A204.1 (cell line): ENCODE data around the gene IL9.
"Not testable (repeated sequence)": the region's sequence is repeated elsewhere in the genome, so short reads cannot be mapped to it uniquely, and the experiment has no call there.

ENCODE experiments used
- FAIRE-seq: peaks from 2 replicates; lab custom pipeline; 2012; peaks lifted over from hg19 to GRCh38; lab: Jason Lieb, UNC

The IL9 gene

DNA sequence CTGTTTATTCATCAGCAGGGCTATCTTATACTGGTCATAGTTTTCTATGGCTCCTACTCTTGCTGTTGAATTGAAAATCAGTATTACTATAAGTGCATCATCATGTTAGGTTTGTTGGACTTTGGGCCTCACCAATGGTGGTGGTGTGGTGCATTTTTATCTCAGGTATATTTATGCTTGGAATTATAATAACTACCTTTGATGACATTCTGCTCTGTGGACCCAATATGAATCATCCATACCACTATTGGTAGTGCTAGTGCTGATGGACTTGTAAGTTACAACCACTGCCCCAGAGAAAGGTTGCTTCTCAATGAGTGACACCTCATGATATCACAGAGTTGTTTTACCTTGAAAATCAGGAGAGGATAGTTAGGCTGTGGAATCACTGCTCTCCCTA lies 28.0 kb downstream of the IL9 start:
- no peak for FAIRE-seq

DNA sequence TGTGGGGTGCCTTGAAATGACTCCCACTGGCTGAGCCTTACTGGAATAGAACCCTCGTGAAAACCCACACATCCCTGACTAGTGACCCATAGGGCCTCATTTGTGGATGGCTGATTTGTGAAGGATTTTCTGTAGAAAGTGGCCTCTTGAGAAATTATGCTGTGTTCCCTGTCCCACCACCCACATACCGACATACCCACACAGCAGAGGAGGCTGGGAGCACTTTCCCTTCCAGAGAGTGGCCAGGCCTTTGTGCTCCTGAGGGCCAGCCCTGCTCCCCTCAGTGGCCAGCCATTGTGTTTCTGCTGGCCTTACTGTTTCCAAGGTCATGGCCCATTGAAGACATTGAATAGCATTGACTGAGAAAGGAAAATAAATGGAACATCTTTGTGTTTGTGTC lies 29.6 kb downstream of the IL9 start:
- FAIRE-seq, result no peak

DNA sequence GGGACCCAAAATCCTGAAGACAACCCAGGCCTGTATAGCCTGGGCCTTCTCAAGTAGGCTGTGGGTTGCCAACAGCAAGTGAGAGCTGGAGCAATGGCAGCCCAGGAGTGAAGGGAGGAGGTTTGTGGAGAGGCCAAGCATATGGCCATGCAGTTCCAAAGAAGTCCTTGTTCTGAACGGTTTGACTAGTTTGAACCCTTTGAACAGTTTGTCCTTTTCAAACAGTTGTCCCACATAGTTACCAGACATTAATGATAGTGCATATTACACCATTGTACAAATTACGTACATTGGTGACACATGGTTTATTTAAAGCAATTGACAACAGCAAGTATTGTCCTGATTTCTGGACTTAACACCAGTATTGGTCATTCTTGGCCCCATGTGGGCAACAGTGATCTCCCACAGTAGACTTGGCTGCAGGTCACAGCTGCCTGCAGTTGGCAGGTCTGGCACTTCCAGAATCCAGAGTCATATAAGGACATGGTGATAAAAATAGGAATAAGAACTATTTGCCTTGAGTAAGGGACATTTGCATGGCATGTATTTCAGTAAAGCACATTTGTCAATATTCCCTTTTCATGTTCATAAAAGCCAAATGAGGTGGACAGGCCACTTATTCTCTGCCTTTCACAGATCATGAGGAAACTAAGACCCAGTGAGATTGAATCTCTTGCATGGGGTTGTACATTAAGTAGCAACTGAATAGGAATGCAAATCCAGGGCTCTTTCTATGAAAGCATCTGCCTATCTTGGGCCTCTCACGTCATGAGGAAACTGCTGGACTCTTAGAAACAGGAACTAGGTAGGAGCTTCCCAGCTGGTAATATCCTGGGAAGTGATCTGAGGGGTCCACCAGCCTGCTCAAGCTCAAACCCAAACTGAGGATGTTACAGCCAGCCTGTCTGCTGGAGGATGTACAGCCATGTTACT lies 30.9 kb downstream of the IL9 start:
- no peak for FAIRE-seq

DNA sequence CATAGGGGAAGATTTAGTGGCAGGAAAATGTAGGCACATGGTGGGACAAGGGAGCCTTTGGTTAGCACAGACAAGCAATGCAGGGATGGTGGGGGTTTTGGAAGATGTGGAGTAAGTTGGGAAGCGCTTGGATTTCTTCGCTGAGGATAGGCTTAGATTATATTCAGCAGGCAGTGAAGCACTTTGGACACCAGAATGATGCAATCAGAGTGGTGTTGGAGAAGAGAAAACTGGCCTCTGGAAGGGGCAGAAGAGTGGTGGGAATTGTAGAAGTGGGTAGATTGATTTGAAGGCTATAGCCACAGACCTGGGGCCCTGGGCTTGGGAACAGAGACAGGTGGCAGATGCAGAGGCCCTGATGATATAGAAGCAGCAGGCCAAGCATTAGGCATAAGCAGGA lies 32.9 kb downstream of the IL9 start:
- FAIRE-seq, result no peak

DNA sequence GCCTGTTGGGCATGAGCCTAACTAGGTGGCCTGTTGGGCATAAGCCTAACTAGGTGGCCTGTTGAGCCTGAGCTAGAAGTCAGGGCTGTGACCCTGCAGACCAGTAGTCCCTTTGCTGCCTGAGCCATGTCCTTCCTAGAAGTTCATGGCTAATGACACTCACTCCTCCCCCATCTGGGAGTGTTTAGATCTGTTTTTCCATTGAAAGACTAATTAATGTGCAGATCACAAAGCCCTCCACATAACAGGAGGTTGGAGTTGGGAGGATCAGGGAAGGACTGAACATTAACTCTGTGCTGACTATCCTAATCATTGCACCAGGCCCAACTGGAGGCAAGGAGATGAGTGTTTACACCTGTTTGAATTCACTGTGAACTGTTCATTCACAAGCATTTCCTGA lies 33.6 kb downstream of the IL9 start:
- FAIRE-seq, result no peak

DNA sequence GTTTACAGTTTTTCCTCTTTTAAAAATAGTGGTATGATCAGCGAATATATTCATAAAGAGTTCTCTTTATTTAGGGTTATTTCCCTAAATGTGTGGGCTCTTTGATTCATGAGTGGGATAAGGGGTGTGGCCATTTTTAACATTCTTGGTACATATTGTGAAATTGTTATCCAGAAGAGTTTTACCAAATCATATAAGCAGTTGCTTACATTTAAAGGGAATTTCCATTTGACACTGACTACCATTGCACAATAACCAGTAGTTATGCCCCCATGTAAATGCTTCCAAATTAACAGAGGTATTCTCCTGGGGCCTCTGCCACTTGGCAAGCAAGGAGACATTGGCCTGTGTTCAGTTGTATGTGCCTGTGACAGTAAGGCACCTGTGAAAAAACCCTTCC lies 34.0 kb downstream of the IL9 start:
- no peak for FAIRE-seq

DNA sequence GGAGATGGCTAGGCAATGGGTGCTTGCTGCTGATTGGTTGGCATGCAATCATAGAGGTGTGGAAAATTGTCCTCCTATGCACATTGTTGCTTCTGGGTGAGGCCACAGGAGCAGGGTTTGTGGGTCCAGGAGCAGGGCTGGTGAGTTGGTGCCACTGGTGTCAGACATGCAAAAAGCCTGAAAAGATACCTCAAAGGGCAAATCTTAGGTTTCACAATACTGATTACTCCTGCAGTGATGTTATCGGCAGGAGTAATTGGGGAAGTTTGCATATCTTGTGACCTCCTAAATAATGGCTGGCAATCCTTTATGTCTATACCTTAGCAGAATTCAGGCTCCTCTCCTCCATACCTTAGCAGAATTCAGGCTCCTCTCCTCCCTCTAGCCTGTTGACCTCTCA lies 36.0 kb downstream of the IL9 start:
- no peak for FAIRE-seq

DNA sequence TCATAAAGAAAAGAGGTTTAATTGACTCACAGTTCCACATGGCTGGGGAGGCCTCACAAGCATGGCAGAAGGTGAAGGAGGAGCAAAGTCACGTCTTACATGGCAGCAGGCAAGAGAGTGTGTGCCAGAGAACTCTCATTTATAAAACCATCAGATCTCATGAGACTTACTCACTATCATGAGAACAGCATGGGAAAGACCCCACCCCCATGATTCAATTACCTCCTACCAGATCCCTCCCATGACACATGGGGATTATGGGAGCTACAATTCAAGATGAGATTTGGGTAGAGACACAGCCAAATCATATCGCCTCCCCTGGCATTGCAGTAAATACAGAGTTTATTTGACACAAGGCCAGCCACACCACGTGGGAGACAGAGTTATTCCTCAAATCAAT lies 36.5 kb downstream of the IL9 start:
- not testable (repeated sequence) for FAIRE-seq

DNA sequence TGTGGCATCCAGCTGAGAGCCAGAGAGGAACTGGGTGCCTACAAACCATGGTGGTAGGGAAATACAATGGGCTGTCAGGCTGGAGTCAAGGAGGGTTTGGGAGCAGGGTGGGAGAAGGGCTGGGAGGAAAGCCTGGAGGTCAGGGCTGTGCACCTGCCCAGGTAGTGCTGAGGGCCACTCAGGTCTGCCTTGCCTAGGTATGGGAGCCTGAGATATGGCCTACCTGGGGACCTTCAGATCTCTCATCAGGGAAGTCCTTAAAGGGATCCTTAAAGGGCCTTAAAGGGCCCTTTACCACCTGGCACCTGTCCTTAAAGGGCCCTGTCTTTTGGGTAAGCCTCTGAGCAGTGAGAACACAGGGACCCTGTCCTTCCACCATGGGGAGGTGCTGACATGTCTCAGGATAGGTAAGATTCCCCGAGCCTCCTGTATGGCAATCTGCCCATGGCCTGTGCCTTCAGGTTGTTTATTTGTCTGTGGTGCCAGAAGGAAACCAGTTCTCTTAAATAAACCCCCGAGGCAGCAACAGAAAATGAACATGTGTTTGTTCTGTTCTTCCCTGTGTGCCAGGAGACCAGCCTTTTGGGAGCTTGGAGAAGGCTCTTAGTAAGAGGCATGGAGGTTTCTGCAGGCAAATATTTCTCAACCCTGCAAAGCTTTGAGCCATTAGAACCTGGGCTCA lies 37.9 kb downstream of the IL9 start:
- FAIRE-seq, result no peak

DNA sequence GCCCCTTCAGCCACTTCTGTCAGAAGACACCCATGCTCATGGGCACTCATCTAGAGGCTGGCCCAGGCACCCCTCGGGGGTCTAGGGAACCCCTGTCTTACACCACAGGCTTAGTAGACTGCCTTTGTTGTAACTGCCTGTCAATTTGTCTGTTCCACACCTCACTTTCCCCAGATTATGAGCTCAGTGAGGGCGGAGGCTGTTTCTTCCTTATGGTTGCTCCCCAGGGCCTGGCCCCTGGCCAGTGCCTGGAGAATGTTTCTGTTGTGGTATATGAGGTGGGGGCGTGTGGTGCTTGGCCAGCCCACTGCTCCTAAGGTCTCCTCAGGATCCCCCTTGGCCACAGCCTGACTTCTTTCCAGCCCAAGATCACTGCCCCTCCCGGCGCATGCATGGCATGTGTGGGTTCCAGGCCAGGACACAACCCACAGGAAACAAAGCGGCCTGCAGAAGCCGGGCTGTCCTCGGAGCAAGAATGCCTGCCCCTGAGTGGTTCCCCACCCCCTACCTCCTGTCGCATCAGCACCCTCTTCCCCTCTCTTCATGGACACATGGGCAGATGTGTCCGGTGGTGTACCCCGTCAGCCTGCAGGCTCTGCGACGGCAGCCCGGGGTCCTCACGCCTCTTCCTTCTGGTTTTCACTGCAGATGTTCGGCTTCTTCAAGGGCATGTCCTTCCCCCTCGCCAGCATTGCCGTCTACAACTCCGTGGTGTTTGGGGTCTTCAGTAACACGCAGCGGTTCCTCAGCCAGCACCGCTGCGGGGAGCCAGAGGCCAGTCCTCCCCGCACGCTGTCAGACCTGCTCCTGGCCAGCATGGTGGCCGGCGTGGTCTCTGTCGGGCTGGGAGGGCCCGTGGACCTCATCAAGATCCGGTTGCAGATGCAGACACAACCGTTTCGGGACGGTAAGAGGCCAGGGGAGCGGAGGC lies 43.5 kb downstream of the IL9 start:
- FAIRE-seq, result no peak

DNA sequence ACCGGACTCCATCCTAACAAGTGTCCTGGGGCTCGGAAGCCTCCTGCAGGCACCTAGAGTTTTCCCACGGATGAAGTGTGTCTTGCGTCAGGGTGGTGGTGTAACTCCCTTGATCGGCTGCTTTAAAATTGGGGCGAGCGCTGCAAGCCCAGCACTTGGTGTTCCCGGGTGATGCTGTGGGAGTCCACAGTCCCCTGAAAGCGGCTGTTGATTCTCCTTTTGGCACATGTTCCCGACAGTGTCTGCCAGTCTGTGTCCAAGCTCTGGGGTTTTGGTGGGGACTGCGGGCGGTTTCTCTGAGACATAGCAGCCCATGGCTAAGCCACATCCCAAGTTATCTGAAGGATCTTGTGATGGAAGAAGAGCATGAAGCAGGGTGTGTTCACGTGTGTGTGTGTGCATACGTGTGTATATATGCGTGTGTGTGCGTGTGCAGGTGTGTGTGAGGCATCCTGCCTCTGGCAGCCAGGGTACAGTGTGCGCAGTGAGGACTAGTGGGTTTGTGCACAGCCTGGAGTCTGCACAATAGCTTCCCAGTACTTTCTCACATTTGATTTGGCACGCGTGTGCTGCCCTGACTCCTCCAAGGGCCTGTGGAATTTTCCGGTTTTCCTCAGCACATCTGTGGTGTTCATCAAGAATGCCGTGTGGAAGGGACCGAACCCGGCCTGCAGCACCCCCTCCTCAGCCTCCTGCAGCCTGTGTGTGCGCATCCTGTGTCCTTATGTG lies 44.3 kb downstream of the IL9 start:
- FAIRE-seq, result no peak

DNA sequence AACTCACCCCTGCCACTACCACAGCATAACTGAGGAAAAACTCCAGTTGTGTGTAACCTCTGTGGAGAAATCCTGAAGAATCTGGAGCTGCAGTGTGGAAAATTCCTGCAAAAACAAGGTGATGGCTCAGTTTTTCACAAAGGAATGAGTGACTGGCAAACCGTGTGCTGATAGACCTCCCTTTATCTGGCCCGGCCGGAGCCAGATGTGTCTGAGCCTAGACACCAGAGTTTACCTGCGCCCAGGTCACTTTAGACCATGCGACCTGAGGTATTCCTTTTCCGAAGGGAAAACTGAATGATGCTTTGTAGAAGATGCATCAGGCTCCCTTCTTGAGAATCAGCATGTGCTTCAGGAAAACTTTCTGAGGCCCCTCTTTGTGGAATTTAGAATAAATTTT lies 45.0 kb downstream of the IL9 start:
- no peak for FAIRE-seq

DNA sequence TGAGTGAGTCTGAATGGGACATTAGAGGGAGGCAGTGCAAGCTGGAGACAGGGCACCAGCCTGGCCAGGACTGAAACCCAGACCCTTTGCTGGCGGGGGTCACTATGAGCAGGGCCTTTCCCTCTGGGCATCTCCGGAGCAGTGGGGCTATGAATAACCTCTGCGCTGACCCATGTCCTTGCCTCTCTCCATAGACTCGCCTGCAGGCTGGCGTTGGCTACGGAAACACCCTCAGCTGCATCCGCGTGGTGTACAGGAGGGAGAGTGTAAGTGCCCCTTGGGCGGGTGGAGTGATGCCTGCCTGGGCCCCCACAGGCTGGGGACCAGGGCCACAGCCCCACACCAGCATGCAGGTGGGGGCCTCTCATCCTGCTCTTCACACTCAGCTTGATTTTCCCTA lies 45.4 kb downstream of the IL9 start:
- FAIRE-seq, result no peak

DNA sequence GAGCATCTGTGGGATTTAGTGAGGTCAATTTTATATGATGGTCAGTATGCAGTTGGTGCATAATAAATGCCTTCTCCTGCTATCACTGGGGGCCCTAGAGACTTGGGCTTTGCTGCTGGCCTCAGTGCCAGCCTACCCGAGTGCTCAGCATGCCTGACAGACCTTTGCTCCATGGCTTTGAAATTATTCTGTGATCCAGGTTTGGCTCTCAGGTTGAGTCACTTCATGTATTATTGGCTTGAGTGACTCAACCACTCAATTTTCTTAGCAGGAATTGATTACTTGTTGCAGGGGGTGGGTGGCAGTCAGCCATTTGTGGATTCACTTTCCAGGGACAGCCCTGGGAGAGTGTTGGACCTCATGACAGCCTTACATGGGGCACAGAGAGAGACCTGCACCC lies 47.7 kb downstream of the IL9 start:
- FAIRE-seq, result no peak

DNA sequence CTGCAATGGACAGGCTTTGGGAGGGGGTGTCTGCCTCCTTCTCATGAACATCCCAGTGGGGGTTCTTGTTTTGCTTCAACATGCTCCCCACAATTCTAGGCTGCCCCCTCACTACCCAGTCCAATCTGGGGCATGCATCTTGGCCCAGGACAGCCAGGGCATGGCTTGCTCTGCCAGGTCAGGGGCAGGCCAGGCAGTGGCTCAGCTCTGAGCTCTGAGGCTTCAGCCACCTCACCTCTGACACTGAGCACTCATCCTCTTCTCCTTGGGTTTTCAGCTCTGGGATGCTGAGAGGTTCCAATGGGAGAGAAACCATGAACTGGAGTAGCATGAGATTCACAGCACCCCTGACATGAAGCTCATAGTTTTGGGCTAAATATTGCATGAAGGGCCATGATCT lies 49.3 kb downstream of the IL9 start:
- FAIRE-seq, result no peak

DNA sequence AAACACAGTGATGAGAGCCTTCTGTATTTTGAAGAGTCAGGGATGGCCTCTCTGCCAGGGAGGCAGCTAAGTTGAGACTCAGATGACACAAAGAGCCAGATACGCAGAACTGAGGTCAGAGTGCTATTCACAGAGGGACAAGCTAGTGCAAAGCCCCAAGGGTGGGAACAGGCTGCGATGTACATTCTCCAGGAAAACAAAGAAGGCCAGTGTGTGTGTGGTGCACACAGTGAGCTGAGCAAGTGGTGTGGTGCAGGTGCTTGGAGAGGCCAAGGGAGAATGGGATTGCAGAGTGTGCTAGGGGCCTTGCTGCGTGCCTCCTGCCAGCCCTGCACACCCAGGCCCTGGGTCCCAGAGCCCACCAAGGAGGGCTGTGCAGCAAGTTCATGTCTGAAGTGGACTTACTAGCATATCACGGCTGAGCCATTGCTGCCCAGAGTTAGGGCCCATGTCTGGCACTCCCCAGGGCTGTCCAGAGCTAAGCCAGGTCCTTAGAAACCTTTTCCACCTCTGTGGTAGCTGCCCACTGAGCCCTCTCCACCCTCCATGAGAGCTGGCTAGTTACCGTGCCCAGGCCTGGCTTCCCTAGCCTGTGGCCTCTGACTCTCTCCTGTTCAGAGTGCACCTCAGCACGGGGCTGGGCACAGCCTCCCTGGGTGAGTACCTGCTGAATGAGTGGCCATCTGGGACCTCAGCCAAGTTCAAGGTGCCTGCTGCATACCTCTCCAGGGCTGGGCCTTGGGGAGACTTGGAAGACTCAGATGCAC lies 51.9 kb downstream of the IL9 start:
- no peak for FAIRE-seq

DNA sequence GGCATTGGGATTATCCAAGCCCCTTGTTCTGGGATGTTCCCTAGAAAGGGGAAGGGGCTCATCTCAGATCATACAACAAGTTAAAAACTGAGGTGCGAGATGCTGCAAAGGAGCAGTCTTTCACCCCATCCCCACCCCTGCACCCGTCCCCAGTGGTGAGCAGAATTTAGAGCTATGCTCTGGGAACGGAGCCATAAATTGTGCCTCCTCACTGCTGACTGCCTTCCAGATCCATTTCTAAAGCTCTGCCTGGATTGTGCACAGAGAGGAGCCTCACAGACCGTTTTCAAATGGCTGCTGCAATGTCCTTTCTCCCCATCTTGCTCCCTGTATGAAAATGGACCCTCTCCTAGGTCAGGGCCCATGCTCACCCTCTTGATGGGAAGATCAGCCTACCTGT lies 52.9 kb downstream of the IL9 start:
- no peak for FAIRE-seq
